Measurements from ENCODE around the gene LYPLAL1. TPM values are rescaled to one million over a fixed set of nuclear protein-coding genes. Genes with fewer than 3 reads are reported as not detected.
A peak's percentile ranks its signal among the peaks of the same experiment; 100 is the strongest.

The LYPLAL1 gene
- polyA plus RNA-seq, 1 experiment = 30.1 TPM

DNA sequence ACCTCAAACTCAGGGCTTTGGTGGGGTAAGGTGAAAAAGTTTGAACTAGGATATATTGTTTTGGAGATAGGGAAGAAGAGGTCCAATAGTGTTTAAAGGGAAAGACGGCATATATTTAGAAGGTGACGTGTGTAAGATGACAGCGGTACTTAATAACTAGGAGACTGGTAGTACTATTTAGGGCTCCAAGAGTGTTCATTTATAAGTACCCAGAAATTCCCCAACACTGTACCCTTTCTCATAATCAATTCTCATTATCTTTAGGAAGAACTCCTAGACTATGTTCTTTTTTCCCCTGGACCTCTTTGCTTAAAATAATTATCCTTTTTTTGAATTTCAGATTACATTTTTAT is 1.5 kb downstream of the LYPLAL1 start:
- POLR2A ChIA-PET = interaction anchor here (0.7 to 1.4 kb wide), 3 partner anchors 14 to 830 kb away, joined by 3 to 7 read pairs (median 3); partner anchors contain the start of gene TGFB2
- TF ChIP-seq, protein P1, sequence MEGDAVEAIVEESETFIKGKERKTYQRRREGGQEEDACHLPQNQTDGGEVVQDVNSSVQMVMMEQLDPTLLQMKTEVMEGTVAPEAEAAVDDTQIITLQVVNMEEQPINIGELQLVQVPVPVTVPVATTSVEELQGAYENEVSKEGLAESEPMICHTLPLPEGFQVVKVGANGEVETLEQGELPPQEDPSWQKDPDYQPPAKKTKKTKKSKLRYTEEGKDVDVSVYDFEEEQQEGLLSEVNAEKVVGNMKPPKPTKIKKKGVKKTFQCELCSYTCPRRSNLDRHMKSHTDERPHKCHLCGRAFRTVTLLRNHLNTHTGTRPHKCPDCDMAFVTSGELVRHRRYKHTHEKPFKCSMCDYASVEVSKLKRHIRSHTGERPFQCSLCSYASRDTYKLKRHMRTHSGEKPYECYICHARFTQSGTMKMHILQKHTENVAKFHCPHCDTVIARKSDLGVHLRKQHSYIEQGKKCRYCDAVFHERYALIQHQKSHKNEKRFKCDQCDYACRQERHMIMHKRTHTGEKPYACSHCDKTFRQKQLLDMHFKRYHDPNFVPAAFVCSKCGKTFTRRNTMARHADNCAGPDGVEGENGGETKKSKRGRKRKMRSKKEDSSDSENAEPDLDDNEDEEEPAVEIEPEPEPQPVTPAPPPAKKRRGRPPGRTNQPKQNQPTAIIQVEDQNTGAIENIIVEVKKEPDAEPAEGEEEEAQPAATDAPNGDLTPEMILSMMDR (IDR thresholded peaks at IDR 0.05; ENCODE audit: low read depth, low read length) = no peak
- CTCF ChIA-PET = interaction anchor here (3.0 kb wide), 1 partner anchor 13 kb away, joined by 11 read pairs; no protein-coding TSS in a partner anchor
- H3K27me3 ChIP-seq (ENCODE audit: control insufficient read depth, insufficient read depth, low read length) = no peaks in the 10 kb centered on the region
- DNase-seq (ENCODE audit: low read depth, low spot score) = no peak
- peak overlapping the region; percentile 86 for H3K27ac ChIP-seq (ENCODE audit: low read depth, low read length)
- H3K9me3 ChIP-seq (ENCODE audit: control insufficient read depth, insufficient read depth, low read length) = no peaks in the 10 kb centered on the region
- peak overlapping the region; percentile 72 for H3K4me3 ChIP-seq (ENCODE audit: low read depth, low read length)

DNA sequence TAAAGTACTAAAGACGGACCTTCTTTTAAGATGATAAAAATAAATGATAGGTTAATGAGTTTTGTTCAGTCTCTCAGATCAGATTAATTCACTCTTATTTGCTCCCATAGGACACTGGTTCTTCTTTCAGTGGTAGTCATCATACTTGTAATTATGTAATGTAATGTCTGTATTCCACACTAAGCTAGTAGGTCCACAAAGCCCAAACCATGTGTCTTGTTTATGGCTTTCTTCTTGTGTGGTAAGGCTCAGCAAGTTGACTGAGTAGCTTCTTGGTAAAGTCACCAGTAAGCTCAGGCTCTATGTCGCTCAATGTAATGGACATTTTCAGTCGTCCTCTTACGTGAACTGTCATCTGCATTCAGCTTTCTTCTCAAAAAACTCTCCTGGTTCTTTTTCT is 2.5 kb downstream of the LYPLAL1 start:
- DNase-seq (ENCODE audit: low read depth, low spot score) = no peak

DNA sequence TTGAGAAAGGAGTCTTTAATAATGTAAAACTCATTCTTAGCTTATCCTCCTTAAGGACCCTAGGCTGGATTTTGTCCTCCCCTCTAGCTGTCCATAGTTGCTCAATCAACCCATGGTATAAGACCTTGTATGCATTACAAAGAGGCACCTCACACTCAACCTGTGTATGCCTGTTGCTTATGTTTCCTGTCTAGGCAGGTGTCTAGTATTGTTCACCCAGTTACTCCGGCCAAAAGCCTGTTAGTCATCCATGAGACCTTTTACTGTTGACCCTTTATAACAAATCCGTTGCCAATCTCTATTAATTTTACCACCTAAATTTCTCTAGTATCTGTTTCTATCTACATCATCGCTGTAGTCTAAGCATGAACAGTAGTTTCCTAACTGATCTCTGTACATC is 3.7 kb downstream of the LYPLAL1 start:
- Histone ChIP-seq H3K4me3 (ENCODE audit: low read depth, low read length) (no peak overlapping the region), H3K9me3 (ENCODE audit: control insufficient read depth, insufficient read depth, low read length) (no peaks in the 10 kb centered on the region), H3K27ac (ENCODE audit: low read depth, low read length) (no peak overlapping the region), H3K27me3 (ENCODE audit: control insufficient read depth, insufficient read depth, low read length) (no peaks in the 10 kb centered on the region)
- ChIA-PET POLR2A (interaction anchor here (0.6 kb wide), 1 partner anchor 109 kb away, joined by 4 read pairs; no protein-coding TSS in a partner anchor), CTCF (interaction anchor here (3.0 kb wide), 1 partner anchor 11 kb away, joined by 11 read pairs; no protein-coding TSS in a partner anchor)
- DNase-seq (ENCODE audit: low read depth, low spot score) = no peak
- TF ChIP-seq, protein P1 (IDR thresholded peaks at IDR 0.05; ENCODE audit: low read depth, low read length) = no peak

More for the DNA sequence above, 2.5 kb downstream of the LYPLAL1 start:
- POLR2A ChIA-PET = no interaction called here
- Histone ChIP-seq H3K27ac (ENCODE audit: low read depth, low read length) (no peak overlapping the region), H3K27me3 (ENCODE audit: control insufficient read depth, insufficient read depth, low read length) (no peaks in the 10 kb centered on the region), H3K9me3 (ENCODE audit: control insufficient read depth, insufficient read depth, low read length) (no peaks in the 10 kb centered on the region), H3K4me3 (ENCODE audit: low read depth, low read length) (no peak overlapping the region)
- CTCF ChIA-PET = interaction anchor here (1.3 to 3.0 kb wide), 2 partner anchors 12 to 846 kb away, joined by 3 to 11 read pairs; no protein-coding TSS in a partner anchor
- TF ChIP-seq, protein P1 (IDR thresholded peaks at IDR 0.05; ENCODE audit: low read depth, low read length) = no peak

DNA sequence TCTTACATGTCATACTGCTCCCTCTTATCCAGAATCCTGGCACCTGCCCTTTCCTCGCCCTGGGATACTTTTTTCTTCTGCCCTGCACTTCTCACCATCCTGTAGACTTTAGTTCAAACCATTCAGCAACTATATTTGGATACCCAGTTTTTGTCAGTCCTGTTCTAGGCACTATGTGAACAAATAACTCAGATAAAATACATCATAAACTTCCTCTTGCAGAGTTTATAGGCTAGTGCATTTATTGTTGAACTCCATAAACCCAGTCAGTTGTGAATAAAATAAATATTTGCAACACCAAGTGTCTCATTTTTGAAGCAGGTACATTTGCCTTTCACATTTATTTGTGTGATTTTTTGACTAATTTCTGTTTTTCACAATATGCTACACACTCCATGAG is 4.3 kb downstream of the LYPLAL1 start:
- Histone ChIP-seq H3K9me3 (ENCODE audit: control insufficient read depth, insufficient read depth, low read length) (no peaks in the 10 kb centered on the region), H3K4me3 (ENCODE audit: low read depth, low read length) (no peak overlapping the region), H3K27me3 (ENCODE audit: control insufficient read depth, insufficient read depth, low read length) (no peaks in the 10 kb centered on the region), H3K27ac (ENCODE audit: low read depth, low read length) (no peak overlapping the region)
- POLR2A ChIA-PET = no interaction called here
- TF ChIP-seq, protein P1 (IDR thresholded peaks at IDR 0.05; ENCODE audit: low read depth, low read length) = no peak
- CTCF ChIA-PET = no interaction called here
- no peak for DNase-seq (ENCODE audit: low read depth, low spot score)

DNA sequence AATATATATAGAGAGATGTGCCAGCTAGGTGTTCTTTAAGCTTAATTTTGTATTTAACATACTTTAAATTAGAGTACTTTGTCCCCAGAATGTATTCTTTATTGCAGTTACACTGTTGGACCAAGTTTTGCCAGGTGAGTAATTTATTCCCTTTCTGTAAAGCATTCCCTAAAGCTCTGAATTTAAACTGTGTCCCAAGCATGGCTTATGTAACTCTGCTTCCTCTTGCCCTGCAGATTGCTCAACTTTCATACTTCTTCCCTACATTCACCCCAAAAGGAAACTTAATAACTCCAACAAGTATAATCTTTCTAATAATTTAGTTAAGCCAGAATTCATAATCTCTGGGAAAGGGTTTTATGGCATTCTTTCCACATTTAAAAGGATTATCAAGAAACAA is 5.6 kb downstream of the LYPLAL1 start:
- H3K9me3 ChIP-seq (ENCODE audit: control insufficient read depth, insufficient read depth, low read length) = no peaks in the 10 kb centered on the region
- no peak for DNase-seq (ENCODE audit: low read depth, low spot score)
- H3K27ac ChIP-seq (ENCODE audit: low read depth, low read length) = no peak overlapping the region
- TF ChIP-seq, protein P1 (IDR thresholded peaks at IDR 0.05; ENCODE audit: low read depth, low read length) = no peak
- POLR2A ChIA-PET = no interaction called here
- no peak overlapping the region for H3K4me3 ChIP-seq (ENCODE audit: low read depth, low read length)
- CTCF ChIA-PET = no interaction called here
- H3K27me3 ChIP-seq (ENCODE audit: control insufficient read depth, insufficient read depth, low read length) = no peaks in the 10 kb centered on the region
